Cardiac fibroblast (primary cell): ENCODE measurements around the gene SDK1.

ENCODE experiments used
- DNase-seq, 2 donors: peaks; one replicate each; pipeline versions ENCODE4 v3.0.0 to v3.0.0-alpha.2; 2010; ENCODE audit warnings: low read depth in 2 of 2
- H3K4me3 ChIP-seq, 2 donors: replicated peaks in 1 of 2; 1 replicate in 1 of 2; 2 replicates in 1 of 2; pipeline ENCODE4 v1.5.1; 2011; ENCODE audit warnings: low read depth in 2 of 2, low read length in 2 of 2, mild to moderate bottlenecking in 2 of 2, moderate library complexity in 1 of 2
- CTCF ChIP-seq: IDR thresholded peaks from one replicate; pipeline ENCODE4 v1.5.1; 2011; ENCODE audit warnings: low read depth, mild to moderate bottlenecking, low read length, inconsistent platforms

Gene SDK1

GRCh38 chr7:3537210-3537875 is 236.3 kb downstream of the SDK1 start:
- TF ChIP-seq CTCF = no peak
- H3K4me3 ChIP-seq = no peak overlapping the region
- peak; percentile 11 to 81 for DNase-seq

GRCh38 chr7:3538041-3538440 is 237.0 kb downstream of the SDK1 start:
- no peak for TF ChIP-seq CTCF
- no peak overlapping the region for H3K4me3 ChIP-seq
- DNase-seq = no peak

GRCh38 chr7:3540456-3541220 is 239.6 kb downstream of the SDK1 start:
- H3K4me3 ChIP-seq = no peak overlapping the region
- no peak for TF ChIP-seq CTCF
- no peak for DNase-seq

GRCh38 chr7:3544202-3544601 is 243.2 kb downstream of the SDK1 start:
- H3K4me3 ChIP-seq = no peak overlapping the region
- TF ChIP-seq CTCF = no peak
- DNase-seq = no peak

GRCh38 chr7:3548815-3549214 is 247.8 kb downstream of the SDK1 start:
- H3K4me3 ChIP-seq = no peak overlapping the region
- no peak for TF ChIP-seq CTCF
- DNase-seq = no peak

- no peak for DNase-seq
- TF ChIP-seq CTCF = no peak
- H3K4me3 ChIP-seq = no peak overlapping the region
Measured at GRCh38 chr7:3549601-3550000, 248.5 kb downstream of the SDK1 start.
